ENCODE results near the gene FAT1.
"Not testable (repeated sequence)": the region's sequence is repeated elsewhere in the genome, so short reads cannot be mapped to it uniquely, and the experiment has no call there.

FAT1 gene

DNA sequence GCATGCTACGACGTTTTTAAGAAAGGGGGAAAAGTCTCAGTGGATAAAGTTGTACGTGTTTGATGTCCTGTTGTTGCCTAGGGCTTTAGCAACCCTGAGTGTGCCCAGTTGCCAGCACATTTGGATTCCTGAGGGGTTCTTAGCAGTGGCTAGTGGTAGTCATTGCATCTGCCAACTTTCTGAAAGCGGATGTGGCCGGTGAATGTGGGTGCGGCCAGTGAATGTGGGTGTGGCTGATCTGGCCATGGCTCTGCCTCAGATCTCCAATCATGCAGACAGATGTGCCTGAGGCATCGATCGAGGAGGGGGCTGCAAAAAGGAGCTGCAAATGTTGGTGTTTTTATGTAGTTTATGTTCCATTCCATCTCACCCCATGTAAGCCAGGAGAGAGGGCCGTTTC is 41.5 kb upstream of the FAT1 start:
- H3K4me3 ChIP-seq (replicated peaks in 1 of 2; ENCODE audit: low read depth in 2 of 2, low read length in 2 of 2), result no peak overlapping the region
- TF ChIP-seq CTCF (IDR thresholded peaks at IDR 0.05; ENCODE audit: low read depth, low read length), result no peak
- DNase-seq (ENCODE audit: low read depth in 2 of 2), result peak; percentile 31 to 33

DNA sequence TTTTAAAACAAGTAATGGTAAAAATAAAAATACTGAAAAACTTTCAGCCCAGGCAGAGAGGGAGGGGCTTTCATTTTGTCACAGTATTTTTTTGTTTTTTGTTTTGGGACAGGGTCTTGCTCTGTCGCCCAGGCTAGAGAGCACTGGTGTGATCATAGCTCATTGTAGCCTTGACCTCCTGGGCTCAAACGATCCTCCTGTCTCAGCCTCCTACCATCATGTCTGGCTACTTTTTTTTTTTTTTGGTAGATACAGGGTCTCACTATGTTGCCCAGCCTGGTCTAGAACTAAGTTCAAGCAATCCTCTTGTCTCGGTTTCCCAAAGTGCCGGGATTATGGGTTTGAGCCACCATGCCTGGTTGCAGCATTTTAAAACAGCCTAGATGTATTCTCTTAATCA is 40.8 kb upstream of the FAT1 start:
- no peak for DNase-seq (ENCODE audit: low read depth in 2 of 2)
- no peak overlapping the region for H3K4me3 ChIP-seq (replicated peaks in 1 of 2; ENCODE audit: low read depth in 2 of 2, low read length in 2 of 2)
- no peak for TF ChIP-seq CTCF (IDR thresholded peaks at IDR 0.05; ENCODE audit: low read depth, low read length)

DNA sequence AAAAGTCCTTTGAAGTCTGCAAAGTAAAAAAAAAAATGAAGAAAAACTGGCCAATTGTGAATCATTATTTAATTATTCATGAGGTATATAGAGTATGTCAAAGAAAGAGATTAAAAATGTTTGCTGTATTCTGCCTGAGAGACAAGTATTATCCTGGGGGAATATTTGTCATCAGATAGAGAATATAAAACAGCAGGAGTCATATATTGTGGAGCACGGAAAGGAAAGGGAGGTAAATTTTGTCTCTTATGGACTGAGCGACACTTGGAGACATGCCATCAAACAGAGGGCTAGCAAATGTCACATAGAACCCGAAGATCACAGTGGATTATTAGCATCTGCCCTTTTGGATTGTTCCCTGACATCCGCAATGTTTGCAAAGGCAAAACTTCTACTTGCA is 39.2 kb upstream of the FAT1 start:
- DNase-seq (ENCODE audit: low read depth in 2 of 2), result no peak
- TF ChIP-seq CTCF (IDR thresholded peaks at IDR 0.05; ENCODE audit: low read depth, low read length), result no peak
- no peak overlapping the region for H3K4me3 ChIP-seq (replicated peaks in 1 of 2; ENCODE audit: low read depth in 2 of 2, low read length in 2 of 2)

- no peak for DNase-seq (ENCODE audit: low read depth in 2 of 2)
- H3K4me3 ChIP-seq (replicated peaks in 1 of 2; ENCODE audit: low read depth in 2 of 2, low read length in 2 of 2), result no peak overlapping the region
- TF ChIP-seq CTCF (IDR thresholded peaks at IDR 0.05; ENCODE audit: low read depth, low read length), result no peak
Measured at GRCh38 chr4:186762361-186762760, 38.7 kb upstream of the FAT1 start.

- DNase-seq (ENCODE audit: low read depth in 2 of 2); H3K4me3 ChIP-seq (replicated peaks in 1 of 2; ENCODE audit: low read depth in 2 of 2, low read length in 2 of 2): not testable (repeated sequence)
Measured at GRCh38 chr4:186761956-186762355, 38.3 kb upstream of the FAT1 start.

DNA sequence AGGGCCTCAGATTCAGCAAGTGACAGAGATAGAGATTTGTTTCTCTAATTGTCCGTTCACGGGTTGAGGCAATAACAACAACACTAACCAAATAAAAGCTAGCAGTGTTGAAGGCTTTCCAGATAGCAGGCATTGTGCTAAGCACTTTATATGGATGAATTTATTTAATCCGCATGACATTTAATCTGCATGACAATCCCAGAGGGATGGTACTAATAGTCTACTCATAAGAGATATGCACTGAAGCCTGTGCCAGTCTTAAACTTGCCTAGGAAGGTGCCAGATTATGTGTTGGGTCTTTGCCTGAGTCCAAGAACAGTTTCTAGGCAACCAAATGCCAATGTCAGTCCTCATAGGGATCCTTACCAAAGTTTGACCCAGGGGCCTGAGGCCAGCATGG is 37.7 kb upstream of the FAT1 start:
- H3K4me3 ChIP-seq (replicated peaks in 1 of 2; ENCODE audit: low read depth in 2 of 2, low read length in 2 of 2), result no peak overlapping the region
- TF ChIP-seq CTCF (IDR thresholded peaks at IDR 0.05; ENCODE audit: low read depth, low read length), result no peak
- no peak for DNase-seq (ENCODE audit: low read depth in 2 of 2)

DNA sequence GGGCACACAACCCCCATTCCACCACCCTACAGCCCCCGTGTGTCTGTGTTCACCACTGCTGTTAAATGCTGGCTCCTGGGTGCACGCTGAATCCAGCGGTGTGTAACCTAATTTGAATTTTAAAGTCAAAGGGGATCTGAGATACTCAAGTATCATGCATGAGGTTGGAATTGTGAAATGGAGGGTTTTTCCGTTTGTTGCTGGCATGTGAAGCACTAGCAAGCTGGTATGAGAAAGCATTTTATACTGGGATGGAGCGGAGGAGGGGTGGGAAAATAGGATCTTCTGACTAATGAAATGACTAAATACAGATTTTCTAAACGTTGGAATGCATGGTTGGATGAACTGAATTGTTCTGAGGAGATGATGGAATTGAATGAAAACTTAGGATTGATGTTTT is 36.9 kb upstream of the FAT1 start:
- H3K4me3 ChIP-seq (replicated peaks in 1 of 2; ENCODE audit: low read depth in 2 of 2, low read length in 2 of 2), result no peak overlapping the region
- no peak for TF ChIP-seq CTCF (IDR thresholded peaks at IDR 0.05; ENCODE audit: low read depth, low read length)
- peak; percentile 51 to 88 for DNase-seq (ENCODE audit: low read depth in 2 of 2)
